K562 (cell line): ENCODE measurements around the gene AGPAT1. TPM values are rescaled to one million over a fixed set of nuclear protein-coding genes. Genes with fewer than 3 reads are reported as not detected.

Experiments used
- BRCA1 ChIP-seq, 2 experiments: fragments of 450-650 bp in 1 of 2; sonication (generic) in 1 of 2; formaldehyde crosslinking in 1 of 2; IDR thresholded peaks; 2 replicates each; pipeline versions ENCODE4 v1.5.0 to v1.6.1; 2017 to 2020; ENCODE audit warnings: mild to moderate bottlenecking in 1 of 2, missing genetic modification reagents in 1 of 2
- CBFA2T3 ChIP-seq: fragments of 450-650 bp; IDR thresholded peaks from 2 replicates; pipeline ENCODE4 v1.6.1; 2017
- DMBX1 ChIP-seq: fragments of 250-450 bp; sonication (Bioruptor Pico); IDR thresholded peaks from 2 replicates; pipeline ENCODE4 v1.8.0; 2022; ENCODE audit warnings: inconsistent platforms, mild to moderate bottlenecking, moderate library complexity, borderline replicate concordance
- FOXK2 ChIP-seq, 2 experiments: fragments of 450-650 bp; IDR thresholded peaks in 1 of 2; conservative IDR thresholded peaks in 1 of 2; 2 replicates each; pipeline ENCODE4 v1.6.1; 2016; ENCODE audit warnings: low read depth in 2 of 2, mild to moderate bottlenecking in 1 of 2
- HCFC1 ChIP-seq: IDR thresholded peaks from 2 replicates; pipeline ENCODE4 v1.6.1; 2012; ENCODE audit warnings: low read depth, low read length, improper control_type of control experiment
- HMGXB4 ChIP-seq: sonication (generic); formaldehyde crosslinking; IDR thresholded peaks from 2 replicates; pipeline ENCODE4 v1.8.1; 2023; ENCODE audit warnings: mild to moderate bottlenecking, missing genetic modification reagents
- HNRNPK ChIP-seq: fragments of 200-400 bp; formaldehyde crosslinking; IDR thresholded peaks from one replicate; pipeline ENCODE4 v1.6.1; 2018; ENCODE audit warnings: mild to moderate bottlenecking, low read depth, low read length; ENCODE audit not compliant: poor library complexity, severe bottlenecking
- HNRNPLL ChIP-seq: fragments of 200-400 bp; formaldehyde crosslinking; IDR thresholded peaks from 2 replicates; pipeline ENCODE4 v1.6.1; 2017; ENCODE audit warnings: low read length, low read depth, mild to moderate bottlenecking; ENCODE audit not compliant: poor library complexity, severe bottlenecking
- L3MBTL2 ChIP-seq: fragments of 450-650 bp; IDR thresholded peaks from 2 replicates; pipeline ENCODE4 v1.6.1; 2016; ENCODE audit warnings: mild to moderate bottlenecking, moderate library complexity
- LEF1 ChIP-seq: fragments of 450-650 bp; IDR thresholded peaks from 2 replicates; pipeline ENCODE4 v1.6.1; 2016; ENCODE audit warnings: mild to moderate bottlenecking
- MBD2 ChIP-seq: sonication (generic); IDR thresholded peaks from 2 replicates; pipeline ENCODE4 v1.6.1; 2016; ENCODE audit warnings: low read depth, borderline replicate concordance
- NR2C2 ChIP-seq, 2 experiments: fragments of 200-800 bp in 1 of 2; sonication (Bioruptor generic) in 1 of 2; sonication (generic) in 1 of 2; formaldehyde crosslinking in 1 of 2; IDR thresholded peaks; 2 replicates each; pipeline versions ENCODE4 v1.6.1 to v1.8.0; 2016 to 2022; ENCODE audit warnings: mild to moderate bottlenecking in 1 of 2, missing compliant biosample characterization in 1 of 2, missing genetic modification characterization in 1 of 2, missing genetic modification reagents in 1 of 2
- PRPF4 ChIP-seq: fragments of 200-400 bp; formaldehyde crosslinking; IDR thresholded peaks from one replicate; pipeline ENCODE4 v1.6.1; 2017; ENCODE audit warnings: low read length, low read depth, mild to moderate bottlenecking; ENCODE audit not compliant: insufficient read depth, poor library complexity, severe bottlenecking
- ZNF165 ChIP-seq: fragments of 250-450 bp; sonication (Bioruptor Pico); IDR thresholded peaks from 2 replicates; pipeline ENCODE4 v1.4.0; 2020; ENCODE audit warnings: borderline replicate concordance
- polyA plus RNA-seq, 8 experiments: library from polyadenylated mRNA; depleted of rRNA in 4 of 8; stranded (reverse) in 5 of 8; unstranded in 3 of 8; fragments of >200 nt; fragmentation: Nextera tagmentation in 2 of 8; fragmentation: Illumina TruSeq in 1 of 8; extraction: Ambion mirVana in 2 of 8; extraction: Trizol in 1 of 8; gene quantifications; 2 replicates each; pipeline versions ENCODE4 v1.2.1 to v1.2.3, GENCODE V29; 2011 to 2014; ENCODE audit warnings: inconsistent platforms in 1 of 8, missing spikeins in 1 of 8
- total RNA-seq, 7 experiments: library from RNA; depleted of rRNA in 6 of 7; stranded (reverse); fragments of >200 nt in 6 of 7; fragmentation: Illumina TruSeq in 2 of 7; extraction: Trizol in 2 of 7; gene quantifications; 2 replicates each; pipeline versions ENCODE4 v1.2.1 to v1.2.3, GENCODE V29; 2011 to 2021; ENCODE audit warnings: low replicate concordance in 1 of 7
- TF ChIP-seq, protein P1 (sequence below): fragments of 450-650 bp; IDR thresholded peaks from one replicate; pipeline ENCODE4 v1.6.1; 2018; ENCODE audit warnings: mild to moderate bottlenecking, moderate library complexity; ENCODE audit not compliant: partially characterized antibody
- TF ChIP-seq, protein P2 (sequence below): fragments of 450-650 bp; formaldehyde crosslinking; conservative IDR thresholded peaks from 2 replicates; pipeline ENCODE4 v1.4.0; 2022; ENCODE audit warnings: mild to moderate bottlenecking, missing genetic modification characterization
- TF ChIP-seq, protein P3 (sequence below): fragments of 250-450 bp; sonication (Bioruptor Pico); IDR thresholded peaks from 2 replicates; pipeline ENCODE4 v1.6.1; 2021; ENCODE audit warnings: mild to moderate bottlenecking
- TF ChIP-seq, protein P4 (sequence below): fragments of 450-650 bp; IDR thresholded peaks from 2 replicates; pipeline ENCODE4 v1.7.0; 2016; ENCODE audit warnings: borderline replicate concordance
- TF ChIP-seq, protein P5 (sequence below): sonication (generic); formaldehyde crosslinking; IDR thresholded peaks from 2 replicates; pipeline ENCODE4 v1.9.0; 2022; ENCODE audit warnings: mild to moderate bottlenecking, missing genetic modification reagents

The AGPAT1 gene
- total and polyA plus RNA-seq, 9 of the 15 experiments (the other 6 are each of a cell fraction or from before 2014, with no cell fraction given), result 37.9 to 176 (median 69.4) TPM

- TF ChIP-seq, protein P1, sequence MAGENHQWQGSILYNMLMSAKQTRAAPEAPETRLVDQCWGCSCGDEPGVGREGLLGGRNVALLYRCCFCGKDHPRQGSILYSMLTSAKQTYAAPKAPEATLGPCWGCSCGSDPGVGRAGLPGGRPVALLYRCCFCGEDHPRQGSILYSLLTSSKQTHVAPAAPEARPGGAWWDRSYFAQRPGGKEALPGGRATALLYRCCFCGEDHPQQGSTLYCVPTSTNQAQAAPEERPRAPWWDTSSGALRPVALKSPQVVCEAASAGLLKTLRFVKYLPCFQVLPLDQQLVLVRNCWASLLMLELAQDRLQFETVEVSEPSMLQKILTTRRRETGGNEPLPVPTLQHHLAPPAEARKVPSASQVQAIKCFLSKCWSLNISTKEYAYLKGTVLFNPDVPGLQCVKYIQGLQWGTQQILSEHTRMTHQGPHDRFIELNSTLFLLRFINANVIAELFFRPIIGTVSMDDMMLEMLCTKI, result no peak
- TF ChIP-seq L3MBTL2 (no peak), NR2C2 (CRISPR knock-in tag; IDR thresholded peaks at IDR 0.05) (no peak), NR2C2 (tag; IDR thresholded peaks at IDR 0.05) (no peak), MBD2 (no peak), LEF1 (no peak), ZNF165 (no peak), HCFC1 (no peak), FOXK2 (conservative IDR thresholded peaks at IDR 0.05 in 1 of 2, IDR thresholded peaks at IDR 0.05 in 1 of 2; ENCODE audit: low read depth in 2 of 2) (no peak), HNRNPLL (no peak), CBFA2T3 (peak; percentile 86), PRPF4 (no peak), HMGXB4 (CRISPR knock-in tag) (no peak; the same call in 1 of the 2 replicates), DMBX1 (CRISPR knock-in tag) (no peak), BRCA1 (IDR thresholded peaks at IDR 0.05) (no peak), BRCA1 (CRISPR knock-in tag; IDR thresholded peaks at IDR 0.05) (no peak), HNRNPK (no peak)
- TF ChIP-seq, protein P2, sequence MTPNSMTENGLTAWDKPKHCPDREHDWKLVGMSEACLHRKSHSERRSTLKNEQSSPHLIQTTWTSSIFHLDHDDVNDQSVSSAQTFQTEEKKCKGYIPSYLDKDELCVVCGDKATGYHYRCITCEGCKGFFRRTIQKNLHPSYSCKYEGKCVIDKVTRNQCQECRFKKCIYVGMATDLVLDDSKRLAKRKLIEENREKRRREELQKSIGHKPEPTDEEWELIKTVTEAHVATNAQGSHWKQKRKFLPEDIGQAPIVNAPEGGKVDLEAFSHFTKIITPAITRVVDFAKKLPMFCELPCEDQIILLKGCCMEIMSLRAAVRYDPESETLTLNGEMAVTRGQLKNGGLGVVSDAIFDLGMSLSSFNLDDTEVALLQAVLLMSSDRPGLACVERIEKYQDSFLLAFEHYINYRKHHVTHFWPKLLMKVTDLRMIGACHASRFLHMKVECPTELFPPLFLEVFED (CRISPR knock-in tag), result no peak
- TF ChIP-seq, protein P3, sequence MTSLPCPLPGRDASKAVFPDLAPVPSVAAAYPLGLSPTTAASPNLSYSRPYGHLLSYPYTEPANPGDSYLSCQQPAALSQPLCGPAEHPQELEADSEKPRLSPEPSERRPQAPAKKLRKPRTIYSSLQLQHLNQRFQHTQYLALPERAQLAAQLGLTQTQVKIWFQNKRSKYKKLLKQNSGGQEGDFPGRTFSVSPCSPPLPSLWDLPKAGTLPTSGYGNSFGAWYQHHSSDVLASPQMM (CRISPR knock-in tag), result no peak
- TF ChIP-seq, protein P4, sequence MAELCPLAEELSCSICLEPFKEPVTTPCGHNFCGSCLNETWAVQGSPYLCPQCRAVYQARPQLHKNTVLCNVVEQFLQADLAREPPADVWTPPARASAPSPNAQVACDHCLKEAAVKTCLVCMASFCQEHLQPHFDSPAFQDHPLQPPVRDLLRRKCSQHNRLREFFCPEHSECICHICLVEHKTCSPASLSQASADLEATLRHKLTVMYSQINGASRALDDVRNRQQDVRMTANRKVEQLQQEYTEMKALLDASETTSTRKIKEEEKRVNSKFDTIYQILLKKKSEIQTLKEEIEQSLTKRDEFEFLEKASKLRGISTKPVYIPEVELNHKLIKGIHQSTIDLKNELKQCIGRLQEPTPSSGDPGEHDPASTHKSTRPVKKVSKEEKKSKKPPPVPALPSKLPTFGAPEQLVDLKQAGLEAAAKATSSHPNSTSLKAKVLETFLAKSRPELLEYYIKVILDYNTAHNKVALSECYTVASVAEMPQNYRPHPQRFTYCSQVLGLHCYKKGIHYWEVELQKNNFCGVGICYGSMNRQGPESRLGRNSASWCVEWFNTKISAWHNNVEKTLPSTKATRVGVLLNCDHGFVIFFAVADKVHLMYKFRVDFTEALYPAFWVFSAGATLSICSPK, result no peak
- TF ChIP-seq, protein P5, sequence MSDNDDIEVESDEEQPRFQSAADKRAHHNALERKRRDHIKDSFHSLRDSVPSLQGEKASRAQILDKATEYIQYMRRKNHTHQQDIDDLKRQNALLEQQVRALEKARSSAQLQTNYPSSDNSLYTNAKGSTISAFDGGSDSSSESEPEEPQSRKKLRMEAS (CRISPR knock-in tag), result no peak; the same call in 1 of the 2 replicates
Measured at GRCh38 chr6:32196682-32197616, 21.1 kb upstream of the AGPAT1 start (continued).
